HEK293 (cell line): ENCODE results near the gene CHRNA4.

ENCODE experiments used
- HOXC10 ChIP-seq: sonication (generic); formaldehyde crosslinking; IDR thresholded peaks from 2 replicates; pipeline ENCODE4 v1.8.1; 2023; ENCODE audit warnings: mild to moderate bottlenecking, missing genetic modification reagents
- TCF7L2 ChIP-seq: IDR thresholded peaks from 2 replicates; pipeline ENCODE4 v1.6.1; 2011; ENCODE audit warnings: low read depth, mild to moderate bottlenecking, inconsistent platforms, low read length, moderate library complexity, borderline replicate concordance
- TRIM28 ChIP-seq: IDR thresholded peaks from 2 replicates; pipeline ENCODE4 v1.6.1; 2011; ENCODE audit warnings: low read length, control low read depth, borderline replicate concordance
- YY1 ChIP-seq: fragments of 450-650 bp; formaldehyde crosslinking; IDR thresholded peaks from 2 replicates; pipeline ENCODE4 v1.5.1; 2018; ENCODE audit warnings: missing biosample characterization, missing genetic modification characterization
- ZBTB1 ChIP-seq: fragments of 450-650 bp; formaldehyde crosslinking; IDR thresholded peaks from 2 replicates; pipeline ENCODE4 v1.5.1; 2016; ENCODE audit warnings: missing biosample characterization, missing genetic modification characterization
- ZFP41 ChIP-seq: fragments of 450-650 bp; formaldehyde crosslinking; IDR thresholded peaks from 2 replicates; pipeline ENCODE4 v1.5.1; 2016; ENCODE audit warnings: missing biosample characterization, missing genetic modification characterization, borderline replicate concordance
- ZNF121 ChIP-seq: fragments of 450-650 bp; formaldehyde crosslinking; IDR thresholded peaks from 2 replicates; pipeline ENCODE4 v1.5.1; 2016; ENCODE audit warnings: missing biosample characterization, missing genetic modification characterization
- ZNF133 ChIP-seq: fragments of 450-650 bp; formaldehyde crosslinking; IDR thresholded peaks from 2 replicates; pipeline ENCODE4 v1.5.1; 2016; ENCODE audit warnings: missing biosample characterization, missing genetic modification characterization
- ZNF561 ChIP-seq: fragments of 450-650 bp; IDR thresholded peaks from 2 replicates; pipeline ENCODE4 v1.5.1; 2018; ENCODE audit warnings: missing biosample characterization, missing genetic modification characterization, borderline replicate concordance
- TF ChIP-seq, protein P1 (sequence below): fragments of 450-650 bp; formaldehyde crosslinking; IDR thresholded peaks from 2 replicates; pipeline ENCODE4 v1.5.1; 2016; ENCODE audit warnings: missing biosample characterization, missing genetic modification characterization
- TF ChIP-seq, protein P2 (sequence below): fragments of 450-650 bp; formaldehyde crosslinking; IDR thresholded peaks from 2 replicates; pipeline ENCODE4 v1.5.1; 2016; ENCODE audit warnings: missing biosample characterization, missing genetic modification characterization
- TF ChIP-seq, protein P3 (sequence below): fragments of 450-650 bp; formaldehyde crosslinking; IDR thresholded peaks from 2 replicates; pipeline ENCODE4 v1.5.1; 2016; ENCODE audit warnings: missing biosample characterization, missing genetic modification characterization

DNA sequence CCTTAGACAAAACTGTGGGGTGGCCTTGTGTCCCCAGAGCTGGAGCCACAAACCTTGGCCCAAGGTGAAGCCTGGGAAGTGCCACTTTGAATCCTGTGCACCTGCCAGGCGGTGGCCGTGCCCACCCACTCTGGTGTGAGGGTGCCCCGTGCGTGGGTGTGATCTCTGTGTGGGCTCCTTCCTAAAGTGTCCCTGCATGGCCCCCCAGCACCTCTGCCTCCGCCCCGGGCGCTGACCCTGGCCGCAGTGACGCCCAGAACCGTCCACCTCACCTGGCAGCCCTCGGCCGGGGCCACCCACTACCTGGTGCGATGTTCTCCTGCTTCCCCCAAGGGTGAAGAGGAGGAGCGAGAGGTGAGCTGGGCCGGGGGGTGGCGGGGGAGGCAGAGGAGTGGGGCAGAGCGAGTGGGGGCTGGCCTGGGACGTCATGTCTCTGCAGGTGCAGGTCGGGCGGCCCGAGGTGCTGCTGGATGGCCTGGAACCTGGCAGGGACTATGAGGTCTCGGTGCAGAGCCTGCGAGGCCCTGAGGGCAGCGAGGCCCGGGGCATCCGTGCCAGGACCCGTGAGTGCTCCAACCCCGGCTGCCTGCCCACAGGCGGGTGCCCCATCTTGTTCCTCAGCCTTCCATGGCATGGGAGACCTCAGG is 49.8 kb downstream of the CHRNA4 start:
- TF ChIP-seq, protein P1, sequence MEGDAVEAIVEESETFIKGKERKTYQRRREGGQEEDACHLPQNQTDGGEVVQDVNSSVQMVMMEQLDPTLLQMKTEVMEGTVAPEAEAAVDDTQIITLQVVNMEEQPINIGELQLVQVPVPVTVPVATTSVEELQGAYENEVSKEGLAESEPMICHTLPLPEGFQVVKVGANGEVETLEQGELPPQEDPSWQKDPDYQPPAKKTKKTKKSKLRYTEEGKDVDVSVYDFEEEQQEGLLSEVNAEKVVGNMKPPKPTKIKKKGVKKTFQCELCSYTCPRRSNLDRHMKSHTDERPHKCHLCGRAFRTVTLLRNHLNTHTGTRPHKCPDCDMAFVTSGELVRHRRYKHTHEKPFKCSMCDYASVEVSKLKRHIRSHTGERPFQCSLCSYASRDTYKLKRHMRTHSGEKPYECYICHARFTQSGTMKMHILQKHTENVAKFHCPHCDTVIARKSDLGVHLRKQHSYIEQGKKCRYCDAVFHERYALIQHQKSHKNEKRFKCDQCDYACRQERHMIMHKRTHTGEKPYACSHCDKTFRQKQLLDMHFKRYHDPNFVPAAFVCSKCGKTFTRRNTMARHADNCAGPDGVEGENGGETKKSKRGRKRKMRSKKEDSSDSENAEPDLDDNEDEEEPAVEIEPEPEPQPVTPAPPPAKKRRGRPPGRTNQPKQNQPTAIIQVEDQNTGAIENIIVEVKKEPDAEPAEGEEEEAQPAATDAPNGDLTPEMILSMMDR = no peak
- TF ChIP-seq TRIM28 = no peak
- no peak for TF ChIP-seq TCF7L2
- TF ChIP-seq, protein P2, sequence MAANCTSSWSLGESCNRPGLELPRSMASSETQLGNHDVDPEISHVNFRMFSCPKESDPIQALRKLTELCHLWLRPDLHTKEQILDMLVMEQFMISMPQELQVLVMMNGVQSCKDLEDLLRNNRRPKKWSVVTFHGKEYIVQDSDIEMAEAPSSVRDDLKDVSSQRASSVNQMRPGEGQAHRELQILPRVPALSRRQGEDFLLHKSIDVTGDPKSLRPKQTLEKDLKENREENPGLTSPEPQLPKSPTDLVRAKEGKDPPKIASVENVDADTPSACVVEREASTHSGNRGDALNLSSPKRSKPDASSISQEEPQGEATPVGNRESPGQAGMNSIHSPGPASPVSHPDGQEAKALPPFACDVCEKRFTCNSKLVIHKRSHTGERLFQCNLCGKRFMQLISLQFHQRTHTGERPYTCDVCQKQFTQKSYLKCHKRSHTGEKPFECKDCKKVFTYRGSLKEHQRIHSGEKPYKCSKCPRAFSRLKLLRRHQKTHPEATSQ (tag by site-specific recombination) = no peak
- TF ChIP-seq ZFP41 (tag by site-specific recombination) = no peak
- TF ChIP-seq ZBTB1 (tag by site-specific recombination) = no peak
- no peak for TF ChIP-seq ZNF561 (tag by site-specific recombination)
- TF ChIP-seq ZNF133 (tag by site-specific recombination) = no peak
- TF ChIP-seq HOXC10 (CRISPR knock-in tag) = no peak
- TF ChIP-seq ZNF121 (tag by site-specific recombination) = no peak
- no peak for TF ChIP-seq YY1 (tag by site-specific recombination)
- TF ChIP-seq, protein P3, sequence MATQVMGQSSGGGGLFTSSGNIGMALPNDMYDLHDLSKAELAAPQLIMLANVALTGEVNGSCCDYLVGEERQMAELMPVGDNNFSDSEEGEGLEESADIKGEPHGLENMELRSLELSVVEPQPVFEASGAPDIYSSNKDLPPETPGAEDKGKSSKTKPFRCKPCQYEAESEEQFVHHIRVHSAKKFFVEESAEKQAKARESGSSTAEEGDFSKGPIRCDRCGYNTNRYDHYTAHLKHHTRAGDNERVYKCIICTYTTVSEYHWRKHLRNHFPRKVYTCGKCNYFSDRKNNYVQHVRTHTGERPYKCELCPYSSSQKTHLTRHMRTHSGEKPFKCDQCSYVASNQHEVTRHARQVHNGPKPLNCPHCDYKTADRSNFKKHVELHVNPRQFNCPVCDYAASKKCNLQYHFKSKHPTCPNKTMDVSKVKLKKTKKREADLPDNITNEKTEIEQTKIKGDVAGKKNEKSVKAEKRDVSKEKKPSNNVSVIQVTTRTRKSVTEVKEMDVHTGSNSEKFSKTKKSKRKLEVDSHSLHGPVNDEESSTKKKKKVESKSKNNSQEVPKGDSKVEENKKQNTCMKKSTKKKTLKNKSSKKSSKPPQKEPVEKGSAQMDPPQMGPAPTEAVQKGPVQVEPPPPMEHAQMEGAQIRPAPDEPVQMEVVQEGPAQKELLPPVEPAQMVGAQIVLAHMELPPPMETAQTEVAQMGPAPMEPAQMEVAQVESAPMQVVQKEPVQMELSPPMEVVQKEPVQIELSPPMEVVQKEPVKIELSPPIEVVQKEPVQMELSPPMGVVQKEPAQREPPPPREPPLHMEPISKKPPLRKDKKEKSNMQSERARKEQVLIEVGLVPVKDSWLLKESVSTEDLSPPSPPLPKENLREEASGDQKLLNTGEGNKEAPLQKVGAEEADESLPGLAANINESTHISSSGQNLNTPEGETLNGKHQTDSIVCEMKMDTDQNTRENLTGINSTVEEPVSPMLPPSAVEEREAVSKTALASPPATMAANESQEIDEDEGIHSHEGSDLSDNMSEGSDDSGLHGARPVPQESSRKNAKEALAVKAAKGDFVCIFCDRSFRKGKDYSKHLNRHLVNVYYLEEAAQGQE (tag by site-specific recombination) = no peak
